Smooth muscle cell (in vitro differentiated cells): Measurements from ENCODE around the gene SLC25A51. TPM values are rescaled to one million over a fixed set of nuclear protein-coding genes. Genes with fewer than 3 reads are reported as not detected.

Experiments used
- DNase-seq: peaks from one replicate; lab custom pipeline; 2025; ENCODE audit not compliant: unreplicated experiment; lab: John Stamatoyannopoulos, UW
- H2AFZ ChIP-seq: fragments of 200-600 bp; sonication (generic); 2 replicates; pipeline ENCODE4 v1.6.0; 2016; ENCODE audit warnings: antibody characterized with exemption, low read depth, mild to moderate bottlenecking
- H3F3A ChIP-seq: fragments of 200-600 bp; sonication (generic); 2 replicates; pipeline ENCODE4 v1.6.0; 2017; ENCODE audit warnings: antibody characterized with exemption, low read depth
- H3K27ac ChIP-seq: fragments of 200-600 bp; sonication (generic); 2 replicates; pipeline ENCODE4 v1.5.1; 2016; ENCODE audit warnings: low read depth, mild to moderate bottlenecking
- H3K27me3 ChIP-seq: fragments of 200-600 bp; sonication (generic); 2 replicates; pipeline ENCODE4 v1.6.1; 2016; ENCODE audit warnings: low read depth, mild to moderate bottlenecking
- H3K36me3 ChIP-seq: fragments of 200-600 bp; sonication (generic); 2 replicates; pipeline ENCODE4 v1.5.1; 2016; ENCODE audit warnings: low read depth
- H3K4me1 ChIP-seq: fragments of 200-600 bp; sonication (generic); 2 replicates; pipeline ENCODE4 v1.5.1; 2016; ENCODE audit warnings: low read depth
- H3K4me2 ChIP-seq: fragments of 200-600 bp; sonication (generic); 2 replicates; pipeline ENCODE4 v1.6.0; 2016; ENCODE audit warnings: mild to moderate bottlenecking
- H3K4me3 ChIP-seq: fragments of 200-600 bp; sonication (generic); 2 replicates; pipeline ENCODE4 v1.5.1; 2016; ENCODE audit warnings: mild to moderate bottlenecking
- H3K79me2 ChIP-seq: fragments of 200-600 bp; sonication (generic); 2 replicates; pipeline ENCODE4 v1.6.0; 2016; ENCODE audit warnings: low read depth, mild to moderate bottlenecking
- H3K9ac ChIP-seq: fragments of 200-600 bp; sonication (generic); 2 replicates; pipeline ENCODE4 v1.6.0; 2016; ENCODE audit warnings: low read depth
- H3K9me3 ChIP-seq: fragments of 200-600 bp; sonication (generic); replicated peaks from 2 replicates; pipeline ENCODE4 v1.5.1; 2016; ENCODE audit warnings: low read depth
- H4K20me1 ChIP-seq: fragments of 200-600 bp; sonication (generic); 2 replicates; pipeline ENCODE4 v1.6.0; 2016; ENCODE audit warnings: low read depth
- WGBS: methylation state at CpG from one replicate; pipeline ENCODE4 v1.1.7; 2016; ENCODE audit warnings: low lambda C conversion rate; 5-methylcytosine and 5-hydroxymethylcytosine counted together
- polyA plus RNA-seq: library from polyadenylated mRNA; unstranded; fragments of >200 nt; fragmentation: Nextera tagmentation; extraction: Ambion mirVana; gene quantifications from 2 replicates; pipeline ENCODE4 v1.2.1, GENCODE V29; 2016
- total RNA-seq: library from RNA; depleted of rRNA; stranded (reverse); fragments of >200 nt; gene quantifications from 2 replicates; pipeline ENCODE4 v1.2.3, GENCODE V29; 2014
- TF ChIP-seq, protein P1 (sequence below): fragments of 200-600 bp; sonication (generic); IDR thresholded peaks from 2 replicates; pipeline ENCODE4 v1.5.1; 2017; ENCODE audit warnings: borderline replicate concordance, mild to moderate bottlenecking, antibody characterized with exemption; ENCODE audit not compliant: insufficient read depth, poor library complexity, severe bottlenecking

SLC25A51 gene
- total and polyA plus RNA-seq, 2 experiments from 2014 or later = 6.5 to 32.0 TPM

DNA sequence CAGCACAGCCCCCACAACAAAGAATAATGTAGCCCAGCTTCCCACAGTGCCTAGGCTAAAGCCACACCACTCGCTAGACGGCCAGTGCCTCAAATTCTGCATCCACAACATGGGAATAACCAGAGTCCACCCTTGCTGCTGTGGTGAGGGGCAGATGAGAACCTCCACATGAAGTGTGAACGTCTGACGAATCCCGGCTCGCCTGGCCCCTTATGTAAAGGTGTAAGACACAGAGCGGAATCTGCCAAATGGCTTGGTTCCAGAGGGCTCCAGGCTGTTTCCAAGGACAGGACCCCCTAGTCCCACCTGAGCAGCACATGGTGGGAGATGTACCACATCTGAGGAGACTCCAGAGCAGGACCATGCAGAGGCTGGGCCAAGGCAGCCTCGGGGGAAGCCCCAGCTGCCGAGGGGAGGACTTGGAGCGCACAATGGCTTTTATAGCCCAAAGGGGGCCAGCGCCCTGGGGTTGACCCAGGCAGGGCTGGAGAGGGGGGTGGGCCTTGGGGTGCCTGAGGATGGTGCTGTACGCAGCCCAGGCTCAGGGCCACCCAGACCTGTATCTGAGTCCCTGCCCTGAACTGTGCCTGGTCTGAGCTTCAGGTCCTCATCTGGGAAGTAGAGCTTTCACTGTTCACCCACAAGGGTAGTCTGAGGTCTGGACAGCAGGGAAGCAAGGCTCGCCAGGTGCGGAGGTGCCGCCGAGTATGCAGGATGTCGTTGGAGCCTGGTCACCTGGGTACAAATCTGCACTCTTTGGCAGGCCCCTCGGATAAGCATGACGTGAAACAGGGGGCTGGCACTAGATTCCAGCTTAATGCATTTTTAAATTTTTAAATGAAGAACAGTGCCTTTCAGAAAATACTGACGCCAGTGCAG lies 24.9 kb upstream of the SLC25A51 start:
- no peaks in the 10 kb centered on the region for H3K9me3 ChIP-seq
- no peak for DNase-seq
- H2AFZ ChIP-seq = no peak overlapping the region
- H3K4me1 ChIP-seq = peaks cover 6% of the 10 kb centered on the region
- peak overlapping the region; percentile 61 for H3K27ac ChIP-seq
- TF ChIP-seq, protein P1, sequence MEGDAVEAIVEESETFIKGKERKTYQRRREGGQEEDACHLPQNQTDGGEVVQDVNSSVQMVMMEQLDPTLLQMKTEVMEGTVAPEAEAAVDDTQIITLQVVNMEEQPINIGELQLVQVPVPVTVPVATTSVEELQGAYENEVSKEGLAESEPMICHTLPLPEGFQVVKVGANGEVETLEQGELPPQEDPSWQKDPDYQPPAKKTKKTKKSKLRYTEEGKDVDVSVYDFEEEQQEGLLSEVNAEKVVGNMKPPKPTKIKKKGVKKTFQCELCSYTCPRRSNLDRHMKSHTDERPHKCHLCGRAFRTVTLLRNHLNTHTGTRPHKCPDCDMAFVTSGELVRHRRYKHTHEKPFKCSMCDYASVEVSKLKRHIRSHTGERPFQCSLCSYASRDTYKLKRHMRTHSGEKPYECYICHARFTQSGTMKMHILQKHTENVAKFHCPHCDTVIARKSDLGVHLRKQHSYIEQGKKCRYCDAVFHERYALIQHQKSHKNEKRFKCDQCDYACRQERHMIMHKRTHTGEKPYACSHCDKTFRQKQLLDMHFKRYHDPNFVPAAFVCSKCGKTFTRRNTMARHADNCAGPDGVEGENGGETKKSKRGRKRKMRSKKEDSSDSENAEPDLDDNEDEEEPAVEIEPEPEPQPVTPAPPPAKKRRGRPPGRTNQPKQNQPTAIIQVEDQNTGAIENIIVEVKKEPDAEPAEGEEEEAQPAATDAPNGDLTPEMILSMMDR = no peak
- peaks cover 3% of the 10 kb centered on the region for H3F3A ChIP-seq
- H3K36me3 ChIP-seq = peaks cover 3% of the 10 kb centered on the region
- whole genome bisulfite sequencing = 96% methylated on average over 20 of the region's 20 CpGs
- H4K20me1 ChIP-seq = peaks cover 12% of the 10 kb centered on the region
- H3K9ac ChIP-seq = no peak overlapping the region
- H3K4me3 ChIP-seq = no peak overlapping the region
- H3K4me2 ChIP-seq = no peak overlapping the region
- H3K79me2 ChIP-seq = peaks cover 32% of the 10 kb centered on the region
- no peaks in the 10 kb centered on the region for H3K27me3 ChIP-seq

DNA sequence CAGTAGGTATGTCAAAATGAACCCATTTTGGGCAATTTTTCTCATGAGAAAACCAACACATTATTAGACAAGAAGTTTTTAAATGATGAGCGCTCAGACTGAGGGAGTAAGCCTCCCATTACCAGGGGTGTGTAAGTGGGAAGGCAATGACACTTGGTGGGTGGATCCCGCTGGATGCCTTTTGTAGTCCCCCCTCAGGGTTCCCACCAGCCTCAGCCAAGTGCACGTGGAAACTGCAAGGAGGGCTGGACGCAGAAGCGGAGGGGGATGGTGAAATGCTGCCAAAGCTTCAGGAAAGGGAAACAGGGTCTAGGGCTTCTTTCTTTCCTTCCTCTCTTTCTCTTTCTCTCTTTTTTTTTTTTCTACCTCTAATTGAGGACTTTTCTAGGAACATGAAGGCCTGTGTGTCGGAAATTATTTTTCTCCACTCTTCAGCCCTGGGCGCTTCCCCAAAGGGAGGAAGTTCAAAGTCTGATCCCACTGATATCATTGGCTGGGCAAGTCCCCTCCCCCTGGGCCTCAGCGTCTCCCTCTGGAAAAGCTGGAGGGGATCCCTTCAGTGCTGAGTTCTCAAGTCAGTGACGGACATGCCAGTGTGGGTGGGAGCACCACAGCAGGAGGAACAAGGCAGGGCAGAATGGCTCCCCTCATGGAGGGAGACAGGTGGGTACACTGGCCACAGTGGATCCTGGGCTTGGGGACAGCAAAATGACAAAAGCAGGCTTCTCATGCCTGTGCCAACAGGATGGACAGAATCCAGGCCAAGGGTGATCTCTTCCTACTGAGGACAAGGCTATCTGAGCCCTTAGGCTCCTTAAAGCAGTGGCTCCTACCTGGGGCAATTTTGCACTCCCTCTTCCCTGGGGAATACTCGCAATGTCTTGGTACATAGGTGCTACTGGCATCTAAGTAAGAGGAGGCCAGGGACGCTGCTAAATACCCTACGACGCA lies 23.9 kb upstream of the SLC25A51 start:
- H2AFZ ChIP-seq = no peak overlapping the region
- TF ChIP-seq, protein P1 = no peak
- no peak overlapping the region for H3K9ac ChIP-seq
- no peaks in the 10 kb centered on the region for H3K27me3 ChIP-seq
- peaks cover 3% of the 10 kb centered on the region for H3K36me3 ChIP-seq
- peak overlapping the region; percentile 2 for H3K27ac ChIP-seq
- H4K20me1 ChIP-seq = peaks cover 12% of the 10 kb centered on the region
- WGBS = 83% methylated on average over 12 of the region's 13 CpGs
- H3K4me3 ChIP-seq = no peak overlapping the region
- H3F3A ChIP-seq = no peaks in the 10 kb centered on the region
- no peaks in the 10 kb centered on the region for H3K9me3 ChIP-seq
- H3K4me2 ChIP-seq = no peak overlapping the region
- peaks cover 32% of the 10 kb centered on the region for H3K79me2 ChIP-seq
- H3K4me1 ChIP-seq = peaks cover 12% of the 10 kb centered on the region
- no peak for DNase-seq

DNA sequence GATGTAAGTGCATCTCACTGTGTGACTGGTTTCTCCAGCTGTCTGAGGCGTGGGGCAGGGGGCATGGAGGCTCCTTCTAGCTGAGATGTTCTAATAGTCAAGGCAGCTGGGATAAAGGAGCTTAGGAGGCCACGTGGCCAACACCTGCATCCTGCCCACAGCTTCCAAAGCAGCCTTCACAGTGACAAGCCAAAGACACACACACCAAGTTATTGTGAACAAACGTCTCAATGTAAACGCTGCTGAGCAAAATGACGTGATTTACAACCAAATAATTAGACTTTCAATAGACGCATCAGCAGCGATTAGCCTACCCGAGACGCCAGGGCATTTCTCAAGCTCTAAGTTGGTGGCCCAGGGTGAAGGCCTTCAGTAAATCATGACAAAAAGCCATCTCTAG lies 23.2 kb upstream of the SLC25A51 start:
- no peak overlapping the region for H3K4me2 ChIP-seq
- peaks cover 32% of the 10 kb centered on the region for H3K79me2 ChIP-seq
- 82% methylated on average over 9 of the region's 9 CpGs for WGBS
- no peak overlapping the region for H3K9ac ChIP-seq
- DNase-seq = no peak
- no peak overlapping the region for H3K4me3 ChIP-seq
- H2AFZ ChIP-seq = no peak overlapping the region
- TF ChIP-seq, protein P1 = no peak
- H3K9me3 ChIP-seq = no peaks in the 10 kb centered on the region
- peaks cover 12% of the 10 kb centered on the region for H4K20me1 ChIP-seq
- peaks cover 19% of the 10 kb centered on the region for H3K4me1 ChIP-seq
- H3F3A ChIP-seq = no peaks in the 10 kb centered on the region
- H3K27ac ChIP-seq = peak overlapping the region; percentile 62
- H3K36me3 ChIP-seq = peaks cover 3% of the 10 kb centered on the region
- H3K27me3 ChIP-seq = no peaks in the 10 kb centered on the region
